Caco-2 (cell line): ENCODE results near the gene OAF. TPM values are rescaled to one million over a fixed set of nuclear protein-coding genes. Genes with fewer than 3 reads are reported as not detected.

Source experiments
- BruUV-seq: library from RNA; stranded (reverse); fragments of 400-500 nt; replicated peaks from 2 replicates; lab custom pipeline; 2021; lab: Mats Ljungman, UMichigan
- CTCF ChIA-PET: fragments of 300-600 bp; sonication (Branson Sonifier 250); formaldehyde crosslinking; loops from one replicate; lab custom pipeline; 2022; ENCODE audit warnings: antibody characterized with exemption; lab: Charles Lee
- POLR2A ChIA-PET: fragments of 300-600 bp; sonication (Branson Sonifier 250); formaldehyde crosslinking; loops from one replicate; lab custom pipeline; 2022; ENCODE audit warnings: antibody characterized with exemption; lab: Charles Lee
- DNase-seq, 2 experiments: peaks; one replicate each; pipeline versions ENCODE4 v3.0.0 to v3.0.0-alpha.2; 2020 to 2022
- H3K27me3 ChIP-seq: replicated peaks from 2 replicates; pipeline ENCODE4 v1.6.0; 2011; ENCODE audit warnings: low read length; ENCODE audit not compliant: control insufficient read depth, insufficient read depth
- H3K36me3 ChIP-seq: 2 replicates; pipeline ENCODE4 v1.5.1; 2011; ENCODE audit warnings: low read length; ENCODE audit not compliant: control insufficient read depth, insufficient read depth
- H3K4me1 ChIP-seq: fragments of 250-450 bp; sonication (Bioruptor Pico); 2 replicates; pipeline ENCODE4 v1.5.1; 2020; ENCODE audit warnings: mild to moderate bottlenecking
- H3K4me3 ChIP-seq: 2 replicates; pipeline ENCODE4 v1.5.1; 2011; ENCODE audit warnings: low read depth, mild to moderate bottlenecking, control low read depth, low read length
- H3K9me3 ChIP-seq: fragments of 250-450 bp; sonication (Bioruptor Pico); 2 replicates; pipeline ENCODE4 v1.5.1; 2020; ENCODE audit warnings: mild to moderate bottlenecking, moderate library complexity
- H3K27ac Mint-ChIP-seq: one replicate; pipeline ENCODE4 v1.8.0; 2022; ENCODE audit warnings: mixed read lengths; ENCODE audit not compliant: unreplicated experiment
- H3K27me3 Mint-ChIP-seq: one replicate; pipeline ENCODE4 v1.8.0; 2022; ENCODE audit warnings: mixed read lengths; ENCODE audit not compliant: insufficient read depth, unreplicated experiment
- H3K36me3 Mint-ChIP-seq: one replicate; pipeline ENCODE4 v1.8.0; 2022; ENCODE audit warnings: mild to moderate bottlenecking, mixed read lengths; ENCODE audit not compliant: insufficient read depth, unreplicated experiment
- H3K4me1 Mint-ChIP-seq: one replicate; pipeline ENCODE4 v1.8.0; 2022; ENCODE audit warnings: low read depth, mixed read lengths; ENCODE audit not compliant: unreplicated experiment
- H3K4me3 Mint-ChIP-seq: one replicate; pipeline ENCODE4 v1.8.0; 2022; ENCODE audit warnings: mild to moderate bottlenecking, moderate library complexity, mixed read lengths; ENCODE audit not compliant: unreplicated experiment
- H3K9me3 Mint-ChIP-seq: one replicate; pipeline ENCODE4 v1.8.0; 2022; ENCODE audit warnings: mixed read lengths; ENCODE audit not compliant: unreplicated experiment
- CTCF ChIP-seq, 2 experiments: fragments of 200-600 bp in 1 of 2; IDR thresholded peaks; 1 replicate in 1 of 2; 2 replicates in 1 of 2; pipeline versions ENCODE4 v1.5.1 to v1.8.0; 2011 to 2022; ENCODE audit warnings: antibody characterized with exemption in 1 of 2, control low read depth in 1 of 2, inconsistent platforms in 1 of 2, low read depth in 1 of 2, low read length in 1 of 2, mild to moderate bottlenecking in 1 of 2, moderate library complexity in 1 of 2; ENCODE audit not compliant: insufficient read depth in 1 of 2, severe bottlenecking in 1 of 2, unreplicated experiment in 1 of 2
- intact Hi-C: fragments of 100-400 bp; cut with micrococcal nuclease; formaldehyde crosslinking; loops from one replicate; pipeline ENCODE4 v1.10.0; 2022; ENCODE audit not compliant: unreplicated experiment
- total RNA-seq: library from RNA; stranded (reverse); gene quantifications from 2 replicates; pipeline ENCODE4 v1.2.3, GENCODE V29; 2022

OAF gene
- total RNA-seq, 1 experiment from 2014 or later, result 31.3 TPM

- CTCF ChIA-PET, result interaction anchor here (1.3 kb wide), 1 partner anchor 41 kb away, joined by 3 read pairs; no protein-coding TSS in a partner anchor
- Mint-ChIP-seq H3K4me1 (no peaks in the 10 kb centered on the region), H3K27ac (no peak overlapping the region)
Observed at GRCh38 chr11:120259241-120259640, 48.4 kb downstream of the OAF start.

GRCh38 chr11:120259988-120260565 lies 49.2 kb downstream of the OAF start:
- no peak for DNase-seq
- no peak overlapping the region for H3K27ac Mint-ChIP-seq
- H3K36me3 Mint-ChIP-seq, result no peaks in the 10 kb centered on the region
- Histone ChIP-seq H3K9me3 (no peaks in the 10 kb centered on the region), H3K4me1 (no peaks in the 10 kb centered on the region), H3K36me3 (no peaks in the 10 kb centered on the region), H3K4me3 (no peak overlapping the region), H3K27me3 (peaks cover 3% of the 10 kb centered on the region)
- no peaks in the 10 kb centered on the region for H3K9me3 Mint-ChIP-seq
- no TSS peak for BruUV-seq
- ChIA-PET POLR2A (no interaction called here), CTCF (interaction anchor here (1.3 kb wide), 1 partner anchor 40 kb away, joined by 3 read pairs; no protein-coding TSS in a partner anchor)
- peaks cover 40% of the 10 kb centered on the region for H3K27me3 Mint-ChIP-seq
- H3K4me1 Mint-ChIP-seq, result no peaks in the 10 kb centered on the region
- H3K4me3 Mint-ChIP-seq, result no peak overlapping the region
- intact Hi-C loops, result no loop called here
- TF ChIP-seq CTCF (IDR thresholded peaks at IDR 0.05; ENCODE audit: insufficient read depth in 1 of 2, low read depth in 1 of 2, low read length in 1 of 2, severe bottlenecking in 1 of 2, unreplicated experiment in 1 of 2), result no peak

More at GRCh38 chr11:120259241-120259640, 48.4 kb downstream of the OAF start:
- TF ChIP-seq CTCF (IDR thresholded peaks at IDR 0.05; ENCODE audit: insufficient read depth in 1 of 2, low read depth in 1 of 2, low read length in 1 of 2, severe bottlenecking in 1 of 2, unreplicated experiment in 1 of 2), result no peak
- no peaks in the 10 kb centered on the region for H3K9me3 ChIP-seq
- Mint-ChIP-seq H3K4me3 (no peak overlapping the region), H3K36me3 (no peaks in the 10 kb centered on the region), H3K27me3 (peaks cover 44% of the 10 kb centered on the region), H3K9me3 (no peaks in the 10 kb centered on the region)
- BruUV-seq, result no TSS peak
- H3K4me3 ChIP-seq, result no peak overlapping the region
- no peak for DNase-seq
- peaks cover 2% of the 10 kb centered on the region for H3K27me3 ChIP-seq
- POLR2A ChIA-PET, result no interaction called here
- H3K36me3 ChIP-seq, result no peaks in the 10 kb centered on the region
- H3K4me1 ChIP-seq, result no peaks in the 10 kb centered on the region
- intact Hi-C loops, result no loop called here

- ChIA-PET CTCF (interaction anchor here (0.7 kb wide), 1 partner anchor 42 kb away, joined by 5 read pairs; no protein-coding TSS in a partner anchor), POLR2A (no interaction called here)
- no peak for TF ChIP-seq CTCF (IDR thresholded peaks at IDR 0.05; ENCODE audit: insufficient read depth in 1 of 2, low read depth in 1 of 2, low read length in 1 of 2, severe bottlenecking in 1 of 2, unreplicated experiment in 1 of 2)
Observed at GRCh38 chr11:120260616-120261015, 49.8 kb downstream of the OAF start.

More at GRCh38 chr11:120260616-120261015, 49.8 kb downstream of the OAF start:
- no peaks in the 10 kb centered on the region for H3K9me3 Mint-ChIP-seq
- H3K36me3 ChIP-seq, result no peaks in the 10 kb centered on the region
- no peaks in the 10 kb centered on the region for H3K9me3 ChIP-seq
- no peaks in the 10 kb centered on the region for H3K36me3 Mint-ChIP-seq
- no peak overlapping the region for H3K4me3 ChIP-seq
- no peak for DNase-seq
- intact Hi-C loops, result no loop called here
- H3K4me1 Mint-ChIP-seq, result no peaks in the 10 kb centered on the region
- no peaks in the 10 kb centered on the region for H3K4me1 ChIP-seq
- H3K27me3 ChIP-seq, result peaks cover 3% of the 10 kb centered on the region
- no TSS peak for BruUV-seq
- no peak overlapping the region for H3K27ac Mint-ChIP-seq
- no peak overlapping the region for H3K4me3 Mint-ChIP-seq
- peaks cover 37% of the 10 kb centered on the region for H3K27me3 Mint-ChIP-seq
